DMS53 treated with DMSO at 0.1 percent for 48 hours (cell line): Measurements from ENCODE around the gene PRKCE.
A peak's percentile ranks its signal among the peaks of the same experiment; 100 is the strongest.

Experiments used
- DNase-seq: peaks from one replicate; lab custom pipeline; 2025; ENCODE audit not compliant: unreplicated experiment; lab: John Stamatoyannopoulos, UW

PRKCE gene

GRCh38 chr2:45776160-45776955 lies 124.9 kb downstream of the PRKCE start:
- no peak for DNase-seq

GRCh38 chr2:45777996-45778719 lies 126.7 kb downstream of the PRKCE start:
- DNase-seq, result no peak

- DNase-seq, result peak; percentile 28
Measured at GRCh38 chr2:45778720-45779171, 127.3 kb downstream of the PRKCE start.

GRCh38 chr2:45780541-45781463 lies 129.3 kb downstream of the PRKCE start:
- no peak for DNase-seq

GRCh38 chr2:45781464-45781811 lies 130.0 kb downstream of the PRKCE start:
- no peak for DNase-seq

GRCh38 chr2:45782436-45782835 lies 131.0 kb downstream of the PRKCE start:
- no peak for DNase-seq

GRCh38 chr2:45782986-45783385 lies 131.5 kb downstream of the PRKCE start:
- no peak for DNase-seq

GRCh38 chr2:45786030-45786835 lies 134.8 kb downstream of the PRKCE start:
- no peak for DNase-seq

GRCh38 chr2:45786836-45787357 lies 135.4 kb downstream of the PRKCE start:
- DNase-seq, result no peak

- DNase-seq, result no peak
Measured at GRCh38 chr2:45788401-45788800, 136.9 kb downstream of the PRKCE start.

GRCh38 chr2:45789317-45789716 lies 137.8 kb downstream of the PRKCE start:
- DNase-seq, result no peak

GRCh38 chr2:45789961-45790723 lies 138.7 kb downstream of the PRKCE start:
- no peak for DNase-seq

GRCh38 chr2:45793305-45793962 lies 142.0 kb downstream of the PRKCE start:
- peak; percentile 1 for DNase-seq

GRCh38 chr2:45794134-45794617 lies 142.7 kb downstream of the PRKCE start:
- DNase-seq, result no peak

GRCh38 chr2:45796500-45796899 lies 145.0 kb downstream of the PRKCE start:
- no peak for DNase-seq

- DNase-seq, result no peak
Measured at GRCh38 chr2:45797451-45798230, 146.2 kb downstream of the PRKCE start.

- DNase-seq, result no peak
Measured at GRCh38 chr2:45799679-45800381, 148.4 kb downstream of the PRKCE start.
